Peyer's patch (tissue), 4 donors: Measurements from ENCODE around the gene USP34.

Source experiments
- CTCF ChIP-seq, 6 experiments: fragments of 450-650 bp in 4 of 6; fragments of 200-600 bp in 2 of 6; sonication (generic) in 1 of 6; IDR thresholded peaks; one replicate each; pipeline ENCODE4 v1.5.1; 2017 to 2019; ENCODE audit warnings: antibody characterized with exemption in 6 of 6, mild to moderate bottlenecking in 3 of 6, moderate library complexity in 1 of 6
- POLR2A ChIP-seq, 2 donors: fragments of 450-650 bp; IDR thresholded peaks; one replicate each; pipeline ENCODE4 v1.5.1; 2017; ENCODE audit warnings: antibody characterized with exemption in 2 of 2, mild to moderate bottlenecking in 2 of 2, moderate library complexity in 2 of 2

DNA sequence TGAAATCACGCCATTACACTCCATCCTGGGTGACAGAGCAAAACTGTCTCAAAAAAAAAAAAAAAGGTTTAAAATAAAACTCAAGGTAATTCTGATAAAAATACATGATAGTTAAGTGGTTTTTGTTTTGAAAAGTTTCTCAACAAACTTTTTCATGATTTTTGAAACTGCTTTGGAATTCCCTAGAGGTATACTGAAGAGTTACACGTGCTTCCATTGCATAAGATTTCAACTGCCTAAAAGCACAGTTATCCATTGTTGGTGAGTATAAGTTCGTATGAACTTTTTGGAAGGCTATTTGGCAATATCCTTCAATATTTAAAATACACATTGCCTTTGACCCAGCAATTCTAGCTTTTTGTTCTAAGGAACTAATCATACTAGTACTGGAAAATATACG lies 74.9 kb downstream of the USP34 start:
- TF ChIP-seq CTCF (IDR thresholded peaks at IDR 0.05): no peak
- TF ChIP-seq POLR2A (IDR thresholded peaks at IDR 0.05): no peak
